Stimulated activated naive CD4-positive, alpha-beta T cell (primary cell): Measurements from ENCODE around the gene HCRTR1.

Experiments
- DNase-seq, 6 experiments: peaks; one replicate each; lab custom pipeline; 2025; lab: John Stamatoyannopoulos, UW

HCRTR1 gene

DNA sequence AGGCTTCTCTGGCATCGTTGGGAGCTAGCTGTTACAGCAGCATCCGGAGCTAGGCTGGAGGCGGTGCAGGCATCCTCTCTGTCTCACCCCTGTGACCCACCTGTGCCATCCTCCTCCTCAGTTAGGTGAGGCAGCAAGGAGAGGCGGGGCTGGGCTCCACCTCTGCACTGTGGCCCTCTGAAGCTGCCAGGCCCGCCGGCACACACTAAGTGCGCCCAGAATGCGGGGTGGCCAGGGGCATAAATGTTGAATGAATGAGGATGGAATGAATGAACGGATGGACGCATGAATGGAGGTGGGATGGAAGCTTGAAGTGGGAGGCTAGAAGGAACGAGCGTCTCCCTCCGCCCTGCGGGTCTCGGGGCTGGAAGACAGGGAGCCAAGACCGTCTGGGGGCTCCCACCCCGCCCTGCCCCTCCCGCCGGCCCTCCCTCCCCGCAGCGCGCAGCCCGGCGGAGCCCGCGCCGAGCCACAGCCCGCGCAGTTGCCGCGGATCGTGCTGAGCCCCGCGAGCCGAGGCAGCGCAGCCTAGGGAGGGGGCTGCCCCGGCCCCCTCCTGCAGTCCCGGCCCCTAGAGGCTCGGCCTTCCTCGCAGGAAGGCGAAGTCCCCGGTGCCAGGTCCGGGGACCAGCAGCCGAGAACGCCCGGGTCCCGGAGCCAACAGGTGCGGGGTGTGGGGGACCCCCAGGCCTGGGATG, at the start of gene HCRTR1:
Gene HCRTR1 (plus strand): TSS at position 472 of the 698 bp plus-strand sequence. CDS start 1,504 bp downstream, outside the sequence.
- DNase-seq = no peak

DNA sequence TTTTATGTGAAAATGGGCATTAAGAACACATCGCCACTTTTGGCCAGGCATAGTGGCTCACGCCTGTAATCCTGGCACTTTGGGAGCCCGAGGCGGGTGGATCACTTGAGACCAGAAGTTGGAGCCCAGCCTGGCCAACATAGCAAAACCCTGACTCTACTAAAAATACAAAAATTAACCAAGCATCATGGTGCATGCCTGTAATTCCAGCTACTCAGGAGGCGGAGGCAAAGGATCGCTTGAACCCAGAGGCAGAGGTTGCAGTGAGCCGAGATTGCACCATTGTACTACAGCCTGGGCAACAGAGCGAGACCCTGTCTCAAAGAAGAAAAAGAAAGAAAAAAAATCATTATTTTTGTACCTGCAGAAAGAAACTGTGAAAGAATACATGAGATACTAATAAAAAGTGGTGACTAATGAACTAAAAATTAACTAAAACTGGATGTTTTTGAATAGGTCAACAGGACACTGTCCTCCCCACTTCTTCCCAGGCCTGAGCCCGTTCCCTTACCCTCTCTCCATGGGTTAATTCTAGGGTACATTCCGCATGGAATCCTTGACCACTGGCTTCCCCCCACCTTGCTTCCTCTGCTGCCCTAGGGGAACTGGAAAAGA, 49.4 kb upstream of the HCRTR1 start:
- no peak for DNase-seq

DNA sequence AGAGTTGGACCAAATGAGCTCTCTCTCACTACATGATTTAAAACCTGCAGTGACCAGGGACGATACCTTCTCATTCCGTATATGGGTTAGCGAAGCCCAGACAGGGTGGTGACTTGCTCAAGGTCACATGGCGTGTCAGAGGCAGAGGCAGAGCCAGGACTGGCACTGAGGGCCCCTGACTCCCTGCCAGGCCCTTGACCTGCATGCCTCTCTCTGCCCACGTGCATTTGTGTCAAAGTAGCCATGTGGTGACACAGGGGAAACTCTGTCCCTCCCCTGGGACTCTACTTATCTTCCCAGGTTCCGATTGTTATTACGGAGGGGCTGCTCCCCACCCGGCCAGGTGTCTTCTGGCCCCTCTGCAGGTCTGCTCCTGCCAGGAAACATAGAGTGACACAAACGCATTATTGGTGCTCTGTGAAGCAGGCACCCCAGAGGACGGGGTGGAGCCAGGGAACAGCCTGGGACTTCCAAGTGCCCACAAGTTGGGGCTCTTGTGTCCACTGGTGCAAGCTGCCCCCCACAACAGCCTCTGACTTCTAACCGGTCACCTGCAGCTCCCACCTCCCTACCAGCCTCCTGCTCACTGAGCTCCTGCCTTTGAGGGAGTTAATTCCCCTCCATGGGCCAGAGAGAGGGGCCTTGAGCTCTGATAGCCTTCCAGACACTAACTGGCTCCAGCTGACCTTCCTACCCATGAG, 48.4 kb upstream of the HCRTR1 start:
- no peak for DNase-seq

DNA sequence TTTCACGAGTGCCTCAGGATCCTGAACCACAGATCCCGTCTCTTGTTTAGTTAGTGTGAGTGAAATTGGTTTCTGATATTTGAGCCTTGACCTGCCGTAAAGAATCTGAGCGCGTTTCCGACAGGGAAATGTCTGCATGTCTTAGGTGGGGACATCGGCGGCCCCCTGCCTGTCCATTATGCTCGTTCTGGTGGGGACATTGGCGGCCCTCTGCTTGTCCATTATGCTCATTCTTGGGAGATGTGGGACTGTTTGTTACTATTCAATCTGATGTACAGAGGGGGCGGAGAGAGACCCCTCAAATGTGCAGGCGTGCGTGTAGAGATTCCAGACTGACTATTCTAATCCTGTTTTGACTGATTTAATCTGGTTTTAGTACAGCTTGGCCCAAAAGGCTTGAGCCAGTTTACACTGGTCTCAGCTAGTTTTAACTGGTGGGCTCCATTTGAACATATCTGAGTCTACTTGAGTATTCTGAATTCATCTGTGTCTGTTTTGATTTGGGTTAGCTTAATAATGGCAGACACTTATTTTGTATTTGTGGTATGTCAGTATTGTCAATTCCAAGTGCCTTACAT, 47.8 kb upstream of the HCRTR1 start:
- no peak for DNase-seq

DNA sequence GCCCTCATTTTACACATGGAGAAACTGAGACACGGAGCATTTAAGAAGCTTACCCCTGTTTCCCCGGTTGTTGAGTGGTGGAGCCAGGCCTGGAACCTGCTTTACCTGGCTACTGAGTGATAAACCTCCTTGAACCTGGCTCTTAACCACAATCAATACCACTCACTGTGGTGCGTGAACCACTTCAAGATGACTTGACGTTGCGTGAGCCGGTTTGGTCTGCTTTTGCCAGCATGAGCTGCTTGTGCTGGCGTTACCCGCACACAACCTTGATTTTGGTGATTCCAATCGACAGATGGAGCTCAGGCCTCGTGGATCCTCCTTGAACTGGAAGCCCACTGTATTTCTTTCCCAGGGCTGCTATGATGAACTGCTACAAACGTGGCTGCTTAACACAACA, 47.3 kb upstream of the HCRTR1 start:
- DNase-seq = no peak

DNA sequence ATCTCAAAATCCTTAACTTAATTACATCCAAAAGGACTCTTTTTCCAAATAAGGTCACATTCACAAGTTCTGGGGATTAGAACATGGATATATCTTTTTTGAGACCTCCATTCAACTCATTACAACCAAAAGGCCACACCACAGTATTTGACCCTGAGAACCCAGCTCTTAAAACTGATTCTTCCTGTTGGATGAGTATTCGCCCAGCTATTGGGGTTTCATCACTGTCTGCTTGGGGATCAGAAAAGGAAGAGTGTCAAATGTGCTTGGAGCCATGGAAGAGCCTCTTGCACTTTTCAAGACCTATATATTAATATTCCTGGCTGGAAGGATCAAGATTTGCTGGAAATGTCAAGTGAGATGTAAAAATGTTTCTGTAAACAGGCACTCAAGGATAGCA, 46.6 kb upstream of the HCRTR1 start:
- DNase-seq = no peak

DNA sequence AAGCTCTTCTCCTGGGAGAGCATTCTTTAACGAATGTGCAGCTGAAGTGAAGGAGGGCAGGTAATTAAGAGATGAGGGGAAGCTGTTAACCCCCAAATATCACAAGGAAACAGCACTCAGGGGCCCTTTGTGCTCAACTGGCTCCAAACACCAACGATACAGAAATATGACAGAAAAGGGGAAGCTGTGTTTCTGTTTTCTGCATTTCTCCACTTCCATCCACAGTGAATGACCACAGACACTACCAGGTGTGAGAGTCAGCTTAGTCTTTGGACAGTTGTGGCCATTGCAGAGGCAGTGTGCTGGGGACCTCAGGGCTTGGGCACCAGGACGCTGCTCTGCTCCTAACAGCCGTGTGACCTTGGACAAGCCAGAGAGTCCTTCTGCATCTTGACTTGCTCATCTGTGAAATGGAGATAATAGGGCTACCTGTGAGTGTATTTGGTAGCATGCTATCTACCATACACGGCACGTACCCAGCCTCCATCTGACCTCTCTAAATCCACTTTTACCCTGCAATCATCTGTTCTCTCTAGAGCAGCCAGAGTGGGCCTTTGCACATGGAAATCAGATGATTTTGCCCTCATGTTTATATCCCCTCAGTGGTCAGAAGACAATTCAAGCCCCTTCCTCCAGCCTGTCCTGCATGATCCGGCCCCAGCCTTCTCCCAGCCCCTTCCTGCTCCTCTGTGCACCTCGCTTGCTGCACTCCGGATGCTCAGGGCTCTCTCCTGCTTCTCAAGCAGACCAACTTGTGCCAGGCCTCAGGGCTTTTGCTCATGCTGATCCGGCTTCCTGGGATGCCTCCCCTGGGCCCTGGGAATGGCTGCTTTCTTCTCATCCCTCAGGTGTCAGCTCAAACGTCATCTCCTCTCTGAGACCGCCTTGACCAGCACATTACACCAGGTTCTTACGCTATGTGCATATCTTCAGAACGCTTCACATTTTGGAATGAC, 45.9 kb upstream of the HCRTR1 start:
- DNase-seq = no peak

DNA sequence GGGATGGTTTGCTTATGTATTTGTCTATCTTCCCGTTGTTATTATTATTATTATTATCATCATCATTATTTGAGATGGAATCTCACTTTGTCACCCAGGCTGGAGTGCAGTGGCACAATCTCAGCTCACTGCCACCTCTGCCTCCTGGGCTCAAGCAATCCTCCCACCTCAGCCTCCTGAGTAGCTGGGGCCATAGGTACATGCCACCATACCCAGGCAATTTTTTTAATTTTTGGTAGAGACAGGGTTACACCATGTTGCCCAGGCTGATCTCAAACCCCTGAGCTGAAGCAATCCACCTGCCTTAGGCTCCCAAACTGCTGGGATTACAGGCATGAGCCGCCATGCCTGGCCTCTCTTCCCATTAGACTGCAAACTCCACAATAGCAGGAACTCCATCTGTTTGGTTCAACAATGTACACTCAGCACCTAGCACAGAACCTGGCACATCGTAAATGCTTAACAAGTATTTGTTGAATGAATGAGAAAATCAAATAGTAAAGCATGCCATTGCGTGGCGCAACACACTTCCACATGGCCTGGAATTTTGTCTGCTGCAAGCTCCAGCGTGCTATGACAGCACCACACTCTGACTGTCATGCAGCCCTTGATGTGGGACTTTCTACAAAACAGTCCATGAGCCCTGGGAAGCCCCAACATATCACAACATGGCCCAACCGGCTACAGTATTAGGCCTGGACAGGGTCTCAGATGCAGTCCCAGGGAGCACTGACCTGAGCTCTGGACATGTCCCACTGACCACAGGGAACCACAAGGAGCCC, 45.0 kb upstream of the HCRTR1 start:
- DNase-seq = no peak

DNA sequence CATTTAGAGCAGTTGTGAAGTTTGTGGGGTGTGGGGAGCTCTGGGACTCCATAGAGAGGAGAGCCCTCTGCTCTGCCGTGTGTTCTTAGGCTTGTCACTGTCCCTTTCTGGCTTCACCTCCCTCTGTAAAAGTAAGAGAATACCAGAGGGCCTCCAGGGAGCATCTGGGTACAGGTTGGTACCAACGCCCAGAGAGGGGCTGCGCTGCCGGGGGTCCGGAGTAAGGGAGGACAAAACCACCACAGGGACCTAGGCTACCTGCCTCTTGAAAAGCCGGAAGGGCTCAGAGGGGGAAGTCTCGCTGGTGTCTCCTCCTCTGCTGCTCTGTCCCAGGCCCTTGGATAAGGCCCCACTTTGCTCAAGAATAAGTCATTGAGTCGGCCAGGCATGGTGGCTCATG, 44.2 kb upstream of the HCRTR1 start:
- DNase-seq = no peak

DNA sequence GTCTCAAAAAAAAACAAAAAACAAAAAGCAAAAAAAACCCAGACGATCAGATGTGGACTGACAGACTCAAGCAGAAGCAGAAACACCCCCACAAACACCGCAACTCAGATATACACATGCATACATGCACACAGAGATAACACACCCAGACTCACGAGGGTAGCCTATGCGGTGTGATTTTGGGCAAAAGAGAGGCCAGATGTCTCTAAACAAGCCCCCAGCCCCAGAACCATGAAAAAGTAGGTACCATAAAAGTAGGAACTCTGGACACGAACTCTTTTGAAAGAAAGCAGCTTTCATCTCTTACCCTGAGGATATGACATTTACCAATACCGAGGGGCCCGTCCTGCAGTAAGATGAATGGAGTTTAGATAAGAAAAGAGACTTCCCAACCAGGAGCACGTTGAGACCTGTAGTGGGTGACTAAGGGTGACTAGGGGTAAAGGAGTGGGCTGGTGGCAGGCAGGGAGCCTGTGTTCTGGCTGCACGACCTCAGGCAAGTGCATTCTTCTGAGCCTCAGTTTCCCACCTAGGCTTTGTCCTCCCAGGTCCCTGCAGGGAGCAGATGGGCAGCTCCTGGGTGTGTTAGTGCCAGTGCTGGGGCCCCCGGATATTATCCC, 42.6 kb upstream of the HCRTR1 start:
- DNase-seq = no peak

DNA sequence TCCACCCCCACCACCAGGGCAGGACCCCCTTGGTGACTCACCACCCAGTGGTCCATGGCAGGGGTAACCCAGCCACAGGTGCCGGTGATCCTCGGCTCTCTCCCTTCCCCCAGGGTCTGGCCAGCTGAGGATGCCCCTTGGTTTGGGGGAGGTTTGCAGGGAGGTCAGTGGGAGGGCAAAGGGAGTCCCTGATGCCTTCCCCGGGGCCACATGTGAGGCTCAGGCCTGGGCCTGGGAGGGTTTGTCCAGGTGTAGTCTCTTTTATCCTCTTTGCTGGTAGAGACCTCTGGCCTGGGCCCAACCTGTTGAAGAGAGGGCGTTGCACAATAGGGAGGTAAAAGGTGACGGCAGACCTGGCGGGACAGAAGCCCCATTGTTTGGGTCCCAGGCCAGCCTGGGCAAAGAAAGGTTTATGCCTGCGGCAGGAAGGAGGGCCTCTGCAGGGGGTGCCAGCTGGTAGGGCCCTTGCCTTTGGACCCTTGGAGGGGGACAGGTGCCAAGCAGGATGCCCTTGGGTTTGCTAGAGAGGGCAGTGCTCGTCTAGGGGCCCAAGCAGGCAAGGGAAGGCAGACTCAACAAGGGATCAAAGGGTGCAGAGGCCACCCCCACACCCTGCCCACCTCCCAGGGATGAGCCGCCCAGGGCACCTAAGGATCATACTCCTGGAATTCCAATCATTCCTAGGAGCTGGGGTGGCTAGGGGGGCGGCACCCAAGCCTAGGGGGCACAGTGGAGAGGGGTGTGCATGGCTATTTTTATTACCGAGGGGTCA, 41.9 kb upstream of the HCRTR1 start:
- no peak for DNase-seq

DNA sequence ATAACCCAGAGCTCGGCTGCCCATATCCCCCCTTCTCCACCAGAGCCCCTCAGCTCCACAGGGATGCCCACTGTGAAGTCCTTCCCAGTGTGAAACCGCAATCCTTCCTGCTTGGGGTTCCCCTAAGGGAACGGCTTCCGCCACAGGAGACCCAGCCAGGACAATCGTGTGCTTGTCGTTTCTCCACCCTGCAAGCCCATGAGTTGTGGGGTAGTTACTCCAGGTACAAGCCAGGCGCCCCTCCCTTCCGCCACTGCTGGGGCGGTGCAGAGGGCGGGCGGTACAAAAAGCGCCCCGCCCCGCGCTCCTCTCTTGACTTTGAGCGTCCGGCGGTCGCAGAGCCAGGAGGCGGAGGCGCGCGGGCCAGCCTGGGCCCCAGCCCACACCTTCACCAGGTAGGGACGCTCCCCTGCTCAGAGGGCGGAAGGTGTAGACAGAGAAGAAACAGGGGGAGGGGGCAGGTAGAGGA, 41.3 kb upstream of the HCRTR1 start, which contains the start of gene TINAGL1:
Gene TINAGL1 (plus strand): TSS at position 315 of the 469 bp plus-strand sequence. CDS start 634 bp downstream, outside the sequence.
- no peak for DNase-seq

DNA sequence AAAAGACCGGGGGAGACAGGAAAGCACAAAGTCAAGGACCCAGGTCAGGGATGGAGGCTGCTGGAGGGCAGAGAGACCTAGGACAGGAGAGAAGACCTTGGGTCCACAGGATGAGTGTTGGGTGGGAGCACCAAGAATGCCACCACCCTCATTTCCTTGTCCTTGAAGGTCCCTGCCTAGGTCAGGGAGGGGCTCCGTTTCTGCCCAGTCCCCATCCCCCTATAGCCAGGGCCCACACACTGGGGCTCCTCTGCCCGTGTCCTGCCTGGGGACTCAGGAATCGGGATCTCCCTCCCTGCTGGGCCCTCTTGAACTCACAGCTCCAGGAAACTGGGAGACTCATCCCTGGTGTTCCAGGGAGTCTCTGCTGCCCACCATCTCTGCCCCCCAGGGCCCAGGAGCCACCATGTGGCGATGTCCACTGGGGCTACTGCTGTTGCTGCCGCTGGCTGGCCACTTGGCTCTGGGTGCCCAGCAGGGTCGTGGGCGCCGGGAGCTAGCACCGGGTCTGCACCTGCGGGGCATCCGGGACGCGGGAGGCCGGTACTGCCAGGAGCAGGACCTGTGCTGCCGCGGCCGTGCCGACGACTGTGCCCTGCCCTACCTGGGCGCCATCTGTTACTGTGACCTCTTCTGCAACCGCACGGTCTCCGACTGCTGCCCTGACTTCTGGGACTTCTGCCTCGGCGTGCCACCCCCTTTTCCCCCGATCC, 40.6 kb upstream of the HCRTR1 start:
- no peak for DNase-seq

DNA sequence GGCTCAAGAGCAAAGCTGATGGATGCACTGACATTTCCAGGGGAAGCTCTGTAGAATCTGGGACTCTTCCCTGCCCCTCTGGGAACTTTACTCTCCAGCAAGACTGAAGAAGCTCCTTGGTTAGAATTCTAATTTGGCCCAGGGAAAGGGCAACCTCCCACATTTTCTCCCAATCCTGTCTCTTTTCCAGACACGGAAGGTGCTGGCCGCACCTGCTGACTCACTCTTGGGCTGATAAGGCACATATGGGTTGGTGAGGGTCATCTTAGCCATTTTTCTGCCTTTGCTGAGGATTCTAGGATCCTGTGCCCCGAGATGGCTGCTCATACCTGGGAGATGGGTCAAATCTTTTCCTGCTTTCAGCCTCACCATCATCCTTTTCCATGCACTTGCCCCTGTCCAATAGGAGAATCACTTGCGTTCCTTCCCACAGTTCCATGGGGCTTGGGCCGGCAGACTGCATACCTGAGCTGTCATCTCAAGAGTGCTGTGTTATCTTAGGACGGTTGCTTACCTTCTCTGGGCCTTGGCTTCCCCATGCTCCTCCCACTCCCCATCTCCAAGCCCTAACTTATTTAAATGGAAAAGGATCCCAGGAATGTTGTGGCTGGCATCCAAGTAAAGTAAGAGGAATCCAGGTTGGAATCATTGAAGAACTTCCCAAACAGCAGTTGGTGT, 39.8 kb upstream of the HCRTR1 start:
- DNase-seq = no peak

DNA sequence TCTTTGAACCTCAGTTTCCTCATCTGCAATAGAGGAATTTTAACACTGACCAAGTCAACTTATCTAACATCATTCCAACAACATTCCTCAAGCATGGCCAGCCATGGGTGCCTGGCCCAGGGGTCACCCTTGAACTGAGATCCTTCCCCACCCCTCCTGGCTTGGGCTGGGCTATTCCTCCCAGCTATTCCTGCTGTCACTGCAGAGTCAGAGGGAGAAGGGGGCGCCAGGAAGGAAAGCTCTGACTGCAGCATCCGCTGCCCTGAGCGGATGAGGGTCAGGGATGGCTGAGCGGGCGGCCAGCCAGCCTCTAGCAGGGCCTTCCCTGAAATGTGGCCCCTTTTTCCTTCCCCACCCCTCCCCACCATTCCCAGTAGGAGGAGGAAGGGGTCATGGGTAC, 38.1 kb upstream of the HCRTR1 start:
- DNase-seq = no peak

DNA sequence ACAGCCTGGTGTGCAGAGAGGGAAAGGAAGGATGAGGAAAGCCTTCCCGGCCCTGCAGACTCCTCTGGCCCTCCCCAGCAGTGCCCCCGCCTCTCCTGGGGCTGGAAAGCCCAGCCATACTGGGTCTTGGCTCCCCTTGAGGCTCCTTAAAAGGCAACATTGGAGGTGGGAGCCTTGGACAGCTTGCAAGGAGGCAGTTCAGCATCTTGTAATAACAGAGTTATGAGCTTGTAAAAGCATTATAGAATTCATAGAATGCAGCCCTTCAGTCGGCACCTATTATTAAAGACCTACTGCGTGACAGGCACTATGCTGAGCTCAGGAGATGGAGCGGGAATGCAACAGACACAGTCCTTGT, 37.0 kb upstream of the HCRTR1 start:
- no peak for DNase-seq

DNA sequence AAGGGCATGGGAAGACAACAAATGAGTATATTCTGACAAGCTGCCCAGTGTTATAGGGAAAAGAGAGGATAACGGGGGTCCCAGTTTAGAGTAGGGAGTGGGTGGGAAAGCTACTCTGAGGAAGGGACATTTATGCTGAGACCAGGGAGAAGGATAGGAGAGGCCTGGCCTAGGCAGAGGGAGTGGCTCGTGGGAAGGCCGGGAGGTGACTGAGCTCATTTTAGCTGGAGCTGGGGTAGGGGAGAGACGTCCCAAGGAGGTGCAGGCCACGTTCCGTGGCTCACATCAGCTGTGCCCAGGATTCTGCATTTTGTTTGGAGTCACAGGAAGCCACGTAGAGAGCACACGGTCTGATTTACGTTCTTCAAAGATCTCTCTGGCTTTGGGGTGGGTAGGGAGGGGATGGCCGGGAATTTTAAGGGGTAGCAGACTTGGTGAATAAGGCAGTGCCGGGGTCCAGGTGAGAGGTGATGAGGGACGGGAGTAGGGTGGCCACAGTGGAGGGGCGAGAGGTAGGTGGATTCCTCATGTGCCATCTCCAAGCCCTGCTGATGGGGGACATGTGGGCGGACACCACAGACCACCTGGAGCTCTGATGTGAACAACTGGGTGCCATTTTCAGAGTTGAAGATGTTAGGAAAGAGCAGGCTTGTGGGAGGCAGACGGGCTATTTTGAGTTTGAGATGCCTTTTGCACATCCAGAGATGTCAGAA, 36.4 kb upstream of the HCRTR1 start:
- DNase-seq = no peak
